ENCODE results near the gene EYS. TPM values are rescaled to one million over a fixed set of nuclear protein-coding genes. Genes with fewer than 3 reads are reported as not detected.
A peak's percentile ranks its signal among the peaks of the same experiment; 100 is the strongest.

EYS gene
- total and polyA plus RNA-seq, 2 of the 8 experiments (the other 6 are each of a cell fraction or from before 2014, with no cell fraction given) = 0.05 to 0.13 TPM

DNA sequence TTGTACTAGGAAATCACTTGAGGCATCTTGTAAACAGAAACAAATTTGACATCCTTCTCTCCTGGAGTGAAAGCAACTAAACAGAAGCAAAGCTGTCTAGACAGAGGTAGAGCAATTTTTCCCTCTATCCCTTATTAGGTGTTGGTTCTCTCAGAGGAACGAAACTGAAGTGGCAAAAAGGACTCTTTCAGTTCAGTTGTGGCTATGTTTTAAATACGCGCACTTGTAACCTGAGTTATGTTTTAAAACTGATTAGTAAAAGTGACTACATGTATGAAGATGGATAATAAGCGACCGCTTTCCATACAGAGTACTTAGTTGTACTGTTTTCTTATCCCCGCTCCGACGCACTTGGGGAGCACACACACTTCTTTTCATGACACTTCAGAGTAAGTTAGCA lies 1520.4 kb downstream of the EYS start:
- Histone ChIP-seq H3K4me3 (ENCODE audit: extremely low read depth in 1 of 4, insufficient read depth in 2 of 4, low read depth in 3 of 4, low read length in 4 of 4) (no peak overlapping the region), H4K91ac (replicated peaks; ENCODE audit: insufficient read length, low read length) (no peak overlapping the region), H3K4me2 (ENCODE audit: insufficient read depth in 1 of 2, low read depth in 2 of 2, low read length in 2 of 2) (no peak overlapping the region), H3K14ac (ENCODE audit: insufficient read length) (no peak overlapping the region), H2BK5ac (ENCODE audit: low read depth, low read length) (no peak overlapping the region), H2BK15ac (ENCODE audit: low read length) (no peak overlapping the region), H2BK12ac (ENCODE audit: low read depth, low read length) (no peak overlapping the region), H3K36me3 (ENCODE audit: control insufficient read depth in 2 of 4, insufficient read depth in 4 of 4, low read length in 3 of 4) (no peaks in the 10 kb centered on the region), H3K27ac (ENCODE audit: low read depth, low read length) (no peak overlapping the region), H3K4ac (replicated peaks; ENCODE audit: insufficient read length, low read depth, low read length) (no peak overlapping the region), H3K9ac (replicated peaks in 1 of 4; ENCODE audit: extremely low read depth in 1 of 4, low read depth in 3 of 4, low read length in 3 of 4) (no peak overlapping the region), H4K20me1 (replicated peaks in 1 of 2; ENCODE audit: control insufficient read depth in 1 of 2, insufficient read depth in 2 of 2, low read length in 2 of 2) (no peaks in the 10 kb centered on the region), H2BK20ac (ENCODE audit: low read length) (no peak overlapping the region), H3K79me2 (ENCODE audit: control insufficient read depth in 1 of 2, insufficient read depth in 2 of 2, low read length in 2 of 2) (no peaks in the 10 kb centered on the region), H3K56ac (replicated peaks; ENCODE audit: insufficient read length, low read depth, low read length) (no peak overlapping the region), H4K5ac (ENCODE audit: insufficient read length, low read depth, low read length) (no peak overlapping the region), H3K23me2 (ENCODE audit: low read depth, low read length) (no peaks in the 10 kb centered on the region), H3K27me3 (replicated peaks in 1 of 4; ENCODE audit: control insufficient read depth in 3 of 4, extremely low read depth in 1 of 4, insufficient read depth in 3 of 4, low read length in 3 of 4) (no peaks in the 10 kb centered on the region), H3K18ac (ENCODE audit: extremely low read depth, low read length) (no peak overlapping the region), H2BK120ac (replicated peaks; ENCODE audit: low read depth, low read length) (no peak overlapping the region), H3K4me1 (replicated peaks in 1 of 4; ENCODE audit: control insufficient read depth in 3 of 4, insufficient read depth in 4 of 4, low read length in 3 of 4) (no peaks in the 10 kb centered on the region), H3K9me3 (ENCODE audit: insufficient read depth in 2 of 2, low read depth in 1 of 2, low read length in 1 of 2) (no peaks in the 10 kb centered on the region), H2AK5ac (ENCODE audit: low read depth, low read length) (no peak overlapping the region), H2AFZ (ENCODE audit: low read length) (peak overlapping the region; percentile 11; the same call in 1 of the 2 replicates), H3K23ac (ENCODE audit: insufficient read length) (no peak overlapping the region), H4K8ac (ENCODE audit: extremely low read depth, insufficient read depth, low read length) (no peak overlapping the region), H3K79me1 (ENCODE audit: low read depth, low read length) (no peaks in the 10 kb centered on the region)
- no peak for TF ChIP-seq RFX5 (IDR thresholded peaks at IDR 0.05; ENCODE audit: borderline replicate concordance, low read depth, low read length)
- TF ChIP-seq KDM5A (IDR thresholded peaks at IDR 0.05; ENCODE audit: low read length) = no peak
- TF ChIP-seq, protein P1, sequence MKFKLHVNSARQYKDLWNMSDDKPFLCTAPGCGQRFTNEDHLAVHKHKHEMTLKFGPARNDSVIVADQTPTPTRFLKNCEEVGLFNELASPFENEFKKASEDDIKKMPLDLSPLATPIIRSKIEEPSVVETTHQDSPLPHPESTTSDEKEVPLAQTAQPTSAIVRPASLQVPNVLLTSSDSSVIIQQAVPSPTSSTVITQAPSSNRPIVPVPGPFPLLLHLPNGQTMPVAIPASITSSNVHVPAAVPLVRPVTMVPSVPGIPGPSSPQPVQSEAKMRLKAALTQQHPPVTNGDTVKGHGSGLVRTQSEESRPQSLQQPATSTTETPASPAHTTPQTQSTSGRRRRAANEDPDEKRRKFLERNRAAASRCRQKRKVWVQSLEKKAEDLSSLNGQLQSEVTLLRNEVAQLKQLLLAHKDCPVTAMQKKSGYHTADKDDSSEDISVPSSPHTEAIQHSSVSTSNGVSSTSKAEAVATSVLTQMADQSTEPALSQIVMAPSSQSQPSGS (IDR thresholded peaks at IDR 0.05; ENCODE audit: low read length) = no peak
- no peak for TF ChIP-seq ZNF274 (IDR thresholded peaks at IDR 0.05; ENCODE audit: borderline replicate concordance, extremely low read depth, low read length)
- TF ChIP-seq E2F6 (IDR thresholded peaks at IDR 0.05) = no peak
- no peak for TF ChIP-seq EP300 (IDR thresholded peaks at IDR 0.05; ENCODE audit: borderline replicate concordance in 1 of 2, low read depth in 2 of 2, low read length in 2 of 2)
- FAIRE-seq (no peak), DNase-seq (ENCODE audit: low read depth in 1 of 2, low spot score in 2 of 2) (no peak)
- POLR2A ChIA-PET (ENCODE audit: partially characterized antibody) = no interaction called here
- CTCF ChIA-PET (ENCODE audit: partially characterized antibody) = no interaction called here
- 91% methylated on average over 8 of the region's 8 CpGs; no CpG with 5 or more reads in 1 of the 2 experiments for WGBS, 2 experiments (ENCODE audit: extremely low coverage in 1 of 2, insufficient coverage in 1 of 2, insufficient read length in 1 of 2, insufficient replicate concordance in 2 of 2, low coverage in 1 of 2, low lambda C conversion rate in 2 of 2, missing lambda C conversion rate in 1 of 2)

Measured in H1 (cell line).